H9 (cell line): Measurements from ENCODE around the gene BASP1. TPM values are rescaled to one million over a fixed set of nuclear protein-coding genes. Genes with fewer than 3 reads are reported as not detected.

ENCODE experiments used
- DNase-seq: peaks from one replicate; pipeline ENCODE4 v3.0.0-alpha.2; 2017
- H2AFZ ChIP-seq: one replicate; pipeline ENCODE4 v1.6.1; 2013; ENCODE audit warnings: mild to moderate bottlenecking, low read length, control low read depth, moderate library complexity
- H2AK5ac ChIP-seq: 2 replicates; pipeline ENCODE4 v1.6.1; 2013; ENCODE audit warnings: low read length, control low read depth, mixed read lengths; ENCODE audit not compliant: insufficient read length
- H2BK120ac ChIP-seq: one replicate; pipeline ENCODE4 v1.6.1; 2013; ENCODE audit warnings: low read depth, mild to moderate bottlenecking, low read length, control low read depth, inconsistent platforms; ENCODE audit not compliant: poor library complexity, severe bottlenecking
- H2BK12ac ChIP-seq: 2 replicates; pipeline ENCODE4 v1.6.1; 2013; ENCODE audit warnings: low read length, control low read depth, mixed read lengths, low read depth; ENCODE audit not compliant: insufficient read length
- H2BK15ac ChIP-seq: 2 replicates; pipeline ENCODE4 v1.6.1; 2013; ENCODE audit warnings: low read depth, low read length, control low read depth
- H2BK20ac ChIP-seq: one replicate; pipeline ENCODE4 v1.6.1; 2013; ENCODE audit warnings: low read depth, mild to moderate bottlenecking, low read length, control low read depth, inconsistent platforms; ENCODE audit not compliant: poor library complexity, severe bottlenecking
- H2BK5ac ChIP-seq: 2 replicates; pipeline ENCODE4 v1.6.1; 2013; ENCODE audit warnings: low read length, control low read depth, mixed read lengths; ENCODE audit not compliant: insufficient read length
- H3K14ac ChIP-seq: 2 replicates; pipeline ENCODE4 v1.6.1; 2013; ENCODE audit warnings: low read length, control low read depth; ENCODE audit not compliant: insufficient read depth
- H3K18ac ChIP-seq: 2 replicates; pipeline ENCODE4 v1.6.1; 2013; ENCODE audit warnings: low read depth, mild to moderate bottlenecking, mixed read lengths, low read length, control low read depth; ENCODE audit not compliant: insufficient read length
- H3K23ac ChIP-seq: 2 replicates; pipeline ENCODE4 v1.6.1; 2013; ENCODE audit warnings: low read length, control low read depth, mixed read lengths, low read depth; ENCODE audit not compliant: insufficient read length
- H3K23me2 ChIP-seq: 2 replicates; pipeline ENCODE4 v1.6.1; 2013; ENCODE audit warnings: low read depth, mild to moderate bottlenecking, mixed read lengths, low read length, control low read depth; ENCODE audit not compliant: insufficient read length, poor library complexity, severe bottlenecking
- H3K27ac ChIP-seq: 2 replicates; pipeline ENCODE4 v1.5.1; 2013; ENCODE audit warnings: low read length, control low read depth, mixed read lengths, low read depth; ENCODE audit not compliant: insufficient read length
- H3K27me3 ChIP-seq: 2 replicates; pipeline ENCODE4 v1.6.1; 2013; ENCODE audit warnings: low read length, control low read depth, inconsistent platforms; ENCODE audit not compliant: insufficient read depth
- H3K4ac ChIP-seq: 2 replicates; pipeline ENCODE4 v1.6.1; 2013; ENCODE audit warnings: low read depth, mild to moderate bottlenecking, control low read depth, inconsistent platforms, low read length, moderate library complexity
- H3K4me1 ChIP-seq: 2 replicates; pipeline ENCODE4 v1.6.1; 2013; ENCODE audit warnings: low read length, control low read depth, inconsistent platforms; ENCODE audit not compliant: insufficient read depth
- H3K4me2 ChIP-seq: 2 replicates; pipeline ENCODE4 v1.6.1; 2013; ENCODE audit warnings: low read length, control low read depth, mixed read lengths; ENCODE audit not compliant: insufficient read length, insufficient read depth
- H3K56ac ChIP-seq: 2 replicates; pipeline ENCODE4 v1.6.1; 2013; ENCODE audit warnings: low read depth, mild to moderate bottlenecking, mixed read lengths, low read length, control low read depth; ENCODE audit not compliant: insufficient read length
- H3K79me1 ChIP-seq: 2 replicates; pipeline ENCODE4 v1.6.1; 2013; ENCODE audit warnings: low read depth, mild to moderate bottlenecking, moderate library complexity, low read length, control low read depth, inconsistent platforms; ENCODE audit not compliant: insufficient read depth, poor library complexity, severe bottlenecking
- H3K79me2 ChIP-seq: 2 replicates; pipeline ENCODE4 v1.6.1; 2013; ENCODE audit warnings: low read length, control low read depth, inconsistent platforms; ENCODE audit not compliant: insufficient read depth
- H3K9ac ChIP-seq: 2 replicates; pipeline ENCODE4 v1.6.1; 2013; ENCODE audit warnings: low read length, control low read depth, mixed read lengths; ENCODE audit not compliant: insufficient read length; ENCODE audit errors: extremely low read depth
- H3K9me3 ChIP-seq: one replicate; pipeline ENCODE4 v1.6.1; 2013; ENCODE audit warnings: low read depth, low read length, inconsistent platforms; ENCODE audit not compliant: control insufficient read depth
- H3T11ph ChIP-seq: one replicate; pipeline ENCODE4 v1.6.1; 2013; ENCODE audit warnings: mild to moderate bottlenecking, low read length, control low read depth, inconsistent platforms
- H4K20me1 ChIP-seq: one replicate; pipeline ENCODE4 v1.6.1; 2013; ENCODE audit not compliant: control insufficient read depth, insufficient read length, insufficient read depth
- H4K5ac ChIP-seq: 2 replicates; pipeline ENCODE4 v1.6.1; 2013; ENCODE audit warnings: low read depth, mild to moderate bottlenecking, mixed read lengths, low read length, control low read depth; ENCODE audit not compliant: insufficient read length
- H4K8ac ChIP-seq: replicated peaks from 2 replicates; pipeline ENCODE4 v1.6.1; 2013; ENCODE audit warnings: low read length, control low read depth, mixed read lengths, low read depth; ENCODE audit not compliant: insufficient read length
- H4K91ac ChIP-seq: 2 replicates; pipeline ENCODE4 v1.6.1; 2013; ENCODE audit warnings: low read depth, mild to moderate bottlenecking, moderate library complexity, mixed read lengths, low read length, control low read depth; ENCODE audit not compliant: insufficient read length
- H3K27ac Mint-ChIP-seq, 3 experiments: 2 replicates in 2 of 3; 3 replicates in 1 of 3; pipeline ENCODE4 v1.8.0; 2020 to 2021; ENCODE audit warnings: mixed read lengths in 3 of 3, mild to moderate bottlenecking in 1 of 3, moderate library complexity in 1 of 3
- H3K27me3 Mint-ChIP-seq: 2 replicates; pipeline ENCODE4 v1.8.0; 2021; ENCODE audit warnings: low read depth, mild to moderate bottlenecking, moderate library complexity, mixed read lengths
- H3K36me3 Mint-ChIP-seq, 3 experiments: 2 replicates in 2 of 3; 3 replicates in 1 of 3; pipeline ENCODE4 v1.8.0; 2020 to 2021; ENCODE audit warnings: low read depth in 3 of 3, mixed read lengths in 3 of 3; ENCODE audit not compliant: insufficient read depth in 1 of 3
- H3K4me1 Mint-ChIP-seq, 2 experiments: 2 replicates each; pipeline ENCODE4 v1.8.0; 2020; ENCODE audit warnings: mixed read lengths in 2 of 2
- H3K4me3 Mint-ChIP-seq, 2 experiments: 2 replicates in 1 of 2; 3 replicates in 1 of 2; pipeline ENCODE4 v1.8.0; 2020 to 2021; ENCODE audit warnings: mild to moderate bottlenecking in 2 of 2, mixed read lengths in 2 of 2, moderate library complexity in 1 of 2
- H3K9me3 Mint-ChIP-seq, 2 experiments: 2 replicates in 1 of 2; 3 replicates in 1 of 2; pipeline ENCODE4 v1.8.0; 2020; ENCODE audit warnings: mild to moderate bottlenecking in 2 of 2, mixed read lengths in 2 of 2, moderate library complexity in 1 of 2
- CTCF ChIP-seq: fragments of 200-600 bp; sonication (generic); conservative IDR thresholded peaks from 3 replicates; pipeline ENCODE4 v1.8.0; 2021; ENCODE audit warnings: antibody characterized with exemption, mild to moderate bottlenecking
- total RNA-seq: library from RNA; stranded (reverse); gene quantifications from 2 replicates; pipeline ENCODE4 v1.2.1, GENCODE V29; 2021

The BASP1 gene
- total RNA-seq, 1 experiment from 2014 or later = 180 TPM

GRCh38 chr5:17256839-17257238 is 39.4 kb downstream of the BASP1 start:
- peaks cover 17% of the 10 kb centered on the region for H3K79me1 ChIP-seq
- Mint-ChIP-seq H3K27me3 (no peaks in the 10 kb centered on the region), H3K4me1 (peaks cover 66 to 67% of the 10 kb centered on the region in 2 experiments), H3K4me3 (no peak overlapping the region), H3K36me3 (peaks cover 54 to 76% (median 57%) of the 10 kb centered on the region in 3 experiments), H3K9me3 (peaks cover 8 to 17% of the 10 kb centered on the region in 2 experiments; a peak in 4 of 5 replicates), H3K27ac (peak overlapping the region in 2 of 3 experiments; percentile 2 to 69; a peak in 1 of 7 replicates)
- no peak for TF ChIP-seq CTCF
- no peak overlapping the region for H3K4me2 ChIP-seq
- no peak overlapping the region for H3K18ac ChIP-seq
- no peak overlapping the region for H4K5ac ChIP-seq
- no peak overlapping the region for H2BK20ac ChIP-seq
- no peak overlapping the region for H3K56ac ChIP-seq
- H2AK5ac ChIP-seq = no peak overlapping the region
- peaks cover 14% of the 10 kb centered on the region; the same call in 1 of the 2 replicates for H3K79me2 ChIP-seq
- H2BK120ac ChIP-seq = no peak overlapping the region
- no peak overlapping the region for H2BK12ac ChIP-seq
- H3K4me1 ChIP-seq = no peaks in the 10 kb centered on the region; the same call in 1 of the 2 replicates
- H3K9ac ChIP-seq = no peak overlapping the region
- no peak overlapping the region for H3K4ac ChIP-seq
- no peak for DNase-seq
- no peak overlapping the region for H4K91ac ChIP-seq
- no peak overlapping the region for H3K14ac ChIP-seq
- no peaks in the 10 kb centered on the region for H3K27me3 ChIP-seq
- no peak overlapping the region for H4K8ac ChIP-seq
- H3T11ph ChIP-seq = no peak overlapping the region
- H2BK15ac ChIP-seq = no peak overlapping the region
- H3K23ac ChIP-seq = no peak overlapping the region
- no peak overlapping the region for H2BK5ac ChIP-seq
- no peaks in the 10 kb centered on the region for H3K9me3 ChIP-seq
- H2AFZ ChIP-seq = no peak overlapping the region
- no peak overlapping the region for H3K27ac ChIP-seq
- no peaks in the 10 kb centered on the region for H4K20me1 ChIP-seq
- no peaks in the 10 kb centered on the region for H3K23me2 ChIP-seq
